Hindlimb muscle (tissue), 1 donor: ENCODE data around the gene FBXL15. TPM values are rescaled to one million over a fixed set of nuclear protein-coding genes. Genes with fewer than 3 reads are reported as not detected.

Experiments
- DNase-seq: peaks from one replicate; pipeline ENCODE4 v3.0.0-alpha.2; 2013
- polyA plus RNA-seq: library from polyadenylated mRNA; unstranded; fragments of 120-200 nt; gene quantifications from one replicate; pipeline ENCODE4 v1.2.1, GENCODE V29; 2013; ENCODE audit not compliant: insufficient read length

FBXL15 gene
- polyA plus RNA-seq, 1 donor = 6.9 TPM

GRCh38 chr10:102411341-102412255 lies 9.0 kb upstream of the FBXL15 start:
- no peak for DNase-seq

- DNase-seq = no peak
Observed at GRCh38 chr10:102412293-102412692, 8.3 kb upstream of the FBXL15 start.

GRCh38 chr10:102413053-102413705 lies 7.5 kb upstream of the FBXL15 start:
- DNase-seq = no peak

GRCh38 chr10:102413806-102414561 lies 6.7 kb upstream of the FBXL15 start:
- DNase-seq = no peak

GRCh38 chr10:102414749-102415148 lies 5.9 kb upstream of the FBXL15 start:
- no peak for DNase-seq

- no peak for DNase-seq
Observed at GRCh38 chr10:102416283-102416682, 4.4 kb upstream of the FBXL15 start.

- no peak for DNase-seq
Observed at GRCh38 chr10:102416695-102417094, 3.9 kb upstream of the FBXL15 start.

GRCh38 chr10:102418622-102419268 lies 1.9 kb upstream of the FBXL15 start, which contains the start of gene PSD:
Gene PSD, minus strand, starts transcription at chr10:102418785. Its CDS starts 1,747 bp downstream, at chr10:102417038.
- DNase-seq = no peak

- peak; percentile 62 for DNase-seq
Observed at GRCh38 chr10:102419269-102420180, 1.1 kb upstream of the FBXL15 start.

GRCh38 chr10:102420181-102420713 lies 389 bp upstream of the FBXL15 start:
- no peak for DNase-seq

- DNase-seq = no peak
Observed at GRCh38 chr10:102421507-102421756, 796 bp downstream of the FBXL15 start.

- no peak for DNase-seq
Observed at GRCh38 chr10:102421757-102422512, 1.3 kb downstream of the FBXL15 start.

GRCh38 chr10:102422545-102423129 lies 2.0 kb downstream of the FBXL15 start:
- DNase-seq = peak; percentile 70

GRCh38 chr10:102423372-102423968 lies 2.8 kb downstream of the FBXL15 start:
- DNase-seq = no peak

- DNase-seq = no peak
Observed at GRCh38 chr10:102424145-102424544, 3.5 kb downstream of the FBXL15 start.

GRCh38 chr10:102424916-102425315 lies 4.3 kb downstream of the FBXL15 start:
- no peak for DNase-seq

GRCh38 chr10:102425444-102425843 lies 4.8 kb downstream of the FBXL15 start:
- no peak for DNase-seq

- no peak for DNase-seq
Observed at GRCh38 chr10:102426803-102427287, 6.2 kb downstream of the FBXL15 start.

- DNase-seq = no peak
Observed at GRCh38 chr10:102429468-102429867, 8.8 kb downstream of the FBXL15 start.
